SK-N-SH (cell line): ENCODE measurements around the gene KRTAP2-4.
"Not testable (repeated sequence)": the region's sequence is repeated elsewhere in the genome, so short reads cannot be mapped to it uniquely, and the experiment has no call there.

Experiments
- CTCF ChIP-seq: fragments of 200-600 bp; sonication (generic); IDR thresholded peaks from 2 replicates; pipeline ENCODE4 v1.6.1; 2017; ENCODE audit warnings: antibody characterized with exemption, mild to moderate bottlenecking, moderate library complexity
- FOSL2 ChIP-seq: IDR thresholded peaks from 2 replicates; pipeline ENCODE4 v1.4.0; 2012; ENCODE audit warnings: low read depth, mild to moderate bottlenecking, moderate library complexity, borderline replicate concordance
- GABPA ChIP-seq: IDR thresholded peaks from 2 replicates; pipeline ENCODE4 v1.4.0; 2012; ENCODE audit warnings: low read depth, mild to moderate bottlenecking
- GATA2 ChIP-seq: sonication (generic); formaldehyde crosslinking; IDR thresholded peaks from 2 replicates; pipeline ENCODE4 v1.5.0; 2020; ENCODE audit warnings: mild to moderate bottlenecking, missing genetic modification reagents
- POLR2AphosphoS5 ChIP-seq: IDR thresholded peaks from 2 replicates; pipeline ENCODE4 v1.6.1; 2012; ENCODE audit warnings: low read depth, low read length
- RAD21 ChIP-seq: IDR thresholded peaks from 2 replicates; pipeline ENCODE4 v1.6.1; 2012; ENCODE audit warnings: mild to moderate bottlenecking, low read length
- RXRA ChIP-seq: IDR thresholded peaks from 2 replicates; pipeline ENCODE4 v1.4.0; 2012; ENCODE audit warnings: low read depth, mild to moderate bottlenecking, borderline replicate concordance
- SMC3 ChIP-seq: IDR thresholded peaks from 2 replicates; pipeline ENCODE4 v1.6.1; 2012; ENCODE audit warnings: low read depth, low read length, improper control_type of control experiment
- TAF1 ChIP-seq: IDR thresholded peaks from 2 replicates; pipeline ENCODE4 v1.6.1; 2012; ENCODE audit warnings: low read depth, mild to moderate bottlenecking, low read length, moderate library complexity, borderline replicate concordance
- TEAD4 ChIP-seq: IDR thresholded peaks from 2 replicates; pipeline ENCODE4 v1.4.0; 2012; ENCODE audit warnings: mild to moderate bottlenecking, borderline replicate concordance; ENCODE audit not compliant: insufficient read depth
- USF2 ChIP-seq: fragments of 150-350 bp; IDR thresholded peaks from 2 replicates; pipeline ENCODE4 v1.6.1; 2017; ENCODE audit warnings: antibody characterized with exemption, low read length, low read depth, borderline replicate concordance
- YY1 ChIP-seq: IDR thresholded peaks from 2 replicates; pipeline ENCODE4 v1.4.0; 2012; ENCODE audit warnings: low read depth, mild to moderate bottlenecking
- TF ChIP-seq, protein P1 (sequence below): IDR thresholded peaks from 2 replicates; pipeline ENCODE4 v1.4.0; 2012; ENCODE audit warnings: low read depth, borderline replicate concordance
- TF ChIP-seq, protein P2 (sequence below): IDR thresholded peaks from 2 replicates; pipeline ENCODE4 v1.4.0; 2012; ENCODE audit warnings: low read depth, borderline replicate concordance

DNA sequence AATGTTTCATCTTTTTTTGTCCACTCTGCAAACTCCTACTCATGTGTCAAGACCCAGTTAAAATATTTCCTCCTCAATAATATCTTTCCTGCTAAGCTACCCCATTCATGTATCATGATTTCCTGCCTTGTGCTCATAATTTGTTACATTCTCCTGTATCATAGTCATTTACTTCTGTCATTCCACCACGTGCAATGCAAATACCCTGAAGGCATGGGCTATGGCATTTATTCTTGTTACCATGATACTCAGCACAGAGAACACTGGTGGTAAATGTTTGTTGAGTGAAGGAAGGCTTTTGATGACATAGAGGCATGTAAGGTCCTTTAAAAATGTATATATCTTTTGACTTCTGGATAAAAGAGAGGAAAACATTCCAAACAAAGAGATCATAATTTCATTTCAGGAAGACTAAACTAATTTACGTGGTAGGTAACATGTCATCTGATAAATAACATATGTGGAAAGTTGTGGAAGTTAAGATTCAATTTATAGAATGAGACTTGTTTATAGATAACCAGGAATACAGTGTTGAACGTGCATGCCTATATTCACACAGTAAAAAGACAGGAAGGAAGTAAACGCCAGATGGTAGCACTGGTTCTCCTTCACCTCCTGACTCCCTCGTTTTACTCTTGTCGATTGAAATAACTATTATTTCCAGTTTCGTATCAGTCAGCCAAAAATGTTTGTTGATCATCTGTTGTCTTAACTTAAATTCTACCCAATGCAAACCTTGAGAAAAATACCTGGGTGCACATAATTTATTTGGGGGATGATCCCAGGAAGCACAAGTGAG is 34.2 kb upstream of the KRTAP2-4 start:
- not testable (repeated sequence) for TF ChIP-seq YY1, TEAD4, FOSL2, TAF1, RAD21, CTCF, POLR2AphosphoS5, RXRA, GABPA, SMC3, GATA2, USF2
- TF ChIP-seq, protein P1, sequence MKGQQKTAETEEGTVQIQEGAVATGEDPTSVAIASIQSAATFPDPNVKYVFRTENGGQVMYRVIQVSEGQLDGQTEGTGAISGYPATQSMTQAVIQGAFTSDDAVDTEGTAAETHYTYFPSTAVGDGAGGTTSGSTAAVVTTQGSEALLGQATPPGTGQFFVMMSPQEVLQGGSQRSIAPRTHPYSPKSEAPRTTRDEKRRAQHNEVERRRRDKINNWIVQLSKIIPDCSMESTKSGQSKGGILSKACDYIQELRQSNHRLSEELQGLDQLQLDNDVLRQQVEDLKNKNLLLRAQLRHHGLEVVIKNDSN = not testable (repeated sequence)
- TF ChIP-seq, protein P2, sequence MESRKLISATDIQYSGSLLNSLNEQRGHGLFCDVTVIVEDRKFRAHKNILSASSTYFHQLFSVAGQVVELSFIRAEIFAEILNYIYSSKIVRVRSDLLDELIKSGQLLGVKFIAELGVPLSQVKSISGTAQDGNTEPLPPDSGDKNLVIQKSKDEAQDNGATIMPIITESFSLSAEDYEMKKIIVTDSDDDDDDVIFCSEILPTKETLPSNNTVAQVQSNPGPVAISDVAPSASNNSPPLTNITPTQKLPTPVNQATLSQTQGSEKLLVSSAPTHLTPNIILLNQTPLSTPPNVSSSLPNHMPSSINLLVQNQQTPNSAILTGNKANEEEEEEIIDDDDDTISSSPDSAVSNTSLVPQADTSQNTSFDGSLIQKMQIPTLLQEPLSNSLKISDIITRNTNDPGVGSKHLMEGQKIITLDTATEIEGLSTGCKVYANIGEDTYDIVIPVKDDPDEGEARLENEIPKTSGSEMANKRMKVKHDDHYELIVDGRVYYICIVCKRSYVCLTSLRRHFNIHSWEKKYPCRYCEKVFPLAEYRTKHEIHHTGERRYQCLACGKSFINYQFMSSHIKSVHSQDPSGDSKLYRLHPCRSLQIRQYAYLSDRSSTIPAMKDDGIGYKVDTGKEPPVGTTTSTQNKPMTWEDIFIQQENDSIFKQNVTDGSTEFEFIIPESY = not testable (repeated sequence)
